H1 (cell line): Measurements from ENCODE around the gene LTF. TPM values are rescaled to one million over a fixed set of nuclear protein-coding genes. Genes with fewer than 3 reads are reported as not detected.

Experiments
- CTCF ChIA-PET: fragments of 300-600 bp; sonication (Branson Sonifier 250); formaldehyde crosslinking; loops from one replicate; lab custom pipeline; 2021; ENCODE audit not compliant: partially characterized antibody; lab: Charles Lee
- POLR2A ChIA-PET: fragments of 300-600 bp; sonication (Branson Sonifier 250); formaldehyde crosslinking; loops from one replicate; lab custom pipeline; 2021; ENCODE audit warnings: inconsistent platforms; ENCODE audit not compliant: partially characterized antibody; lab: Charles Lee
- DNase-seq, 2 experiments: peaks; one replicate each; pipeline versions ENCODE4 v3.0.0 to v3.0.0-alpha.2; 2010 to 2022; ENCODE audit warnings: low spot score in 2 of 2, low read depth in 1 of 2, mixed read lengths in 1 of 2
- FAIRE-seq: peaks from 2 replicates; lab custom pipeline; 2011; peaks lifted over from hg19 to GRCh38; lab: Jason Lieb, UNC
- H2AFZ ChIP-seq: 2 replicates; pipeline ENCODE4 v1.8.1; 2012; ENCODE audit warnings: low read length, inconsistent platforms
- H2AK5ac ChIP-seq: 2 replicates; pipeline ENCODE4 v1.6.1; 2013; ENCODE audit warnings: low read depth, low read length
- H2BK120ac ChIP-seq: replicated peaks from 2 replicates; pipeline ENCODE3; 2013; ENCODE audit warnings: low read depth, low read length, inconsistent platforms
- H2BK12ac ChIP-seq: 2 replicates; pipeline ENCODE4 v1.6.1; 2013; ENCODE audit warnings: low read depth, low read length
- H2BK15ac ChIP-seq: 2 replicates; pipeline ENCODE4 v1.6.1; 2013; ENCODE audit warnings: low read length
- H2BK20ac ChIP-seq: 2 replicates; pipeline ENCODE4 v1.6.1; 2013; ENCODE audit warnings: low read length
- H2BK5ac ChIP-seq: 2 replicates; pipeline ENCODE4 v1.6.1; 2013; ENCODE audit warnings: low read depth, low read length
- H3K14ac ChIP-seq: 2 replicates; pipeline ENCODE4 v1.6.1; 2013; ENCODE audit warnings: inconsistent platforms; ENCODE audit not compliant: insufficient read length
- H3K18ac ChIP-seq: 2 replicates; pipeline ENCODE4 v1.6.1; 2013; ENCODE audit warnings: low read length; ENCODE audit errors: extremely low read depth
- H3K23ac ChIP-seq: 2 replicates; pipeline ENCODE4 v1.6.1; 2013; ENCODE audit warnings: inconsistent platforms; ENCODE audit not compliant: insufficient read length
- H3K23me2 ChIP-seq: 2 replicates; pipeline ENCODE4 v1.6.1; 2013; ENCODE audit warnings: low read depth, low read length
- H3K27ac ChIP-seq: 2 replicates; pipeline ENCODE4 v1.6.1; 2011; ENCODE audit warnings: low read depth, low read length, inconsistent platforms
- H3K27me3 ChIP-seq, 4 experiments: replicated peaks in 1 of 4; 1 replicate in 1 of 4; 2 replicates in 3 of 4; pipeline versions ENCODE4 v1.6.1 to v1.8.1; 2011 to 2013; ENCODE audit warnings: low read length in 3 of 4, mild to moderate bottlenecking in 3 of 4, inconsistent platforms in 2 of 4, mixed read lengths in 2 of 4, moderate library complexity in 1 of 4; ENCODE audit not compliant: control insufficient read depth in 3 of 4, insufficient read depth in 3 of 4; ENCODE audit errors: extremely low read depth in 1 of 4
- H3K36me3 ChIP-seq, 4 experiments: 2 replicates each; pipeline versions ENCODE4 v1.6.1 to v1.8.1; 2011 to 2013; ENCODE audit warnings: mild to moderate bottlenecking in 4 of 4, low read length in 3 of 4, moderate library complexity in 2 of 4, control low read depth in 1 of 4, inconsistent platforms in 1 of 4; ENCODE audit not compliant: insufficient read depth in 4 of 4, control insufficient read depth in 2 of 4
- H3K4ac ChIP-seq: replicated peaks from 2 replicates; pipeline ENCODE3; 2013; ENCODE audit warnings: low read length, low read depth, mixed read lengths, inconsistent platforms; ENCODE audit not compliant: insufficient read length
- H3K4me1 ChIP-seq, 4 experiments: replicated peaks in 1 of 4; 1 replicate in 1 of 4; 2 replicates in 3 of 4; pipeline versions ENCODE4 v1.6.1 to v1.8.1; 2011 to 2013; ENCODE audit warnings: low read length in 3 of 4, inconsistent platforms in 2 of 4, mixed read lengths in 1 of 4; ENCODE audit not compliant: insufficient read depth in 4 of 4, control insufficient read depth in 3 of 4
- H3K4me2 ChIP-seq, 2 experiments: 2 replicates each; pipeline versions ENCODE4 v1.6.1 to v1.8.1; 2011 to 2013; ENCODE audit warnings: low read depth in 2 of 2, low read length in 2 of 2, control low read depth in 1 of 2, inconsistent platforms in 1 of 2, mild to moderate bottlenecking in 1 of 2; ENCODE audit not compliant: insufficient read depth in 1 of 2
- H3K4me3 ChIP-seq, 4 experiments: fragments of 200-600, 300-600 bp in 1 of 4; sonication (generic), shearing (Covaris generic), sonication (Bioruptor Twin) in 1 of 4; 2 replicates each; pipeline versions ENCODE4 v1.5.1 to v1.8.1; 2011 to 2016; ENCODE audit warnings: low read length in 4 of 4, low read depth in 3 of 4, control low read depth in 2 of 4, inconsistent platforms in 2 of 4, mild to moderate bottlenecking in 2 of 4, mixed read lengths in 1 of 4, moderate library complexity in 1 of 4; ENCODE audit not compliant: insufficient read depth in 2 of 4; ENCODE audit errors: extremely low read depth in 1 of 4
- H3K56ac ChIP-seq: replicated peaks from 2 replicates; pipeline ENCODE3; 2013; ENCODE audit warnings: low read depth, mild to moderate bottlenecking, mixed read lengths, low read length, inconsistent platforms; ENCODE audit not compliant: insufficient read length
- H3K79me1 ChIP-seq: 2 replicates; pipeline ENCODE4 v1.6.1; 2013; ENCODE audit warnings: low read depth, low read length, control low read depth
- H3K79me2 ChIP-seq, 2 experiments: 2 replicates each; pipeline versions ENCODE4 v1.6.1 to v1.8.1; 2012 to 2013; ENCODE audit warnings: low read length in 2 of 2, mild to moderate bottlenecking in 2 of 2, inconsistent platforms in 1 of 2; ENCODE audit not compliant: insufficient read depth in 2 of 2, control insufficient read depth in 1 of 2
- H3K9ac ChIP-seq, 4 experiments: replicated peaks in 1 of 4; 1 replicate in 1 of 4; 2 replicates in 3 of 4; pipeline versions ENCODE4 v1.6.1 to v1.8.1; 2011 to 2013; ENCODE audit warnings: low read depth in 3 of 4, low read length in 3 of 4, control low read depth in 2 of 4, mild to moderate bottlenecking in 2 of 4, moderate library complexity in 2 of 4, inconsistent platforms in 1 of 4; ENCODE audit errors: extremely low read depth in 1 of 4
- H3K9me3 ChIP-seq, 2 experiments: 2 replicates each; pipeline versions ENCODE4 v1.6.1 to v1.8.1; 2012 to 2013; ENCODE audit warnings: mild to moderate bottlenecking in 2 of 2, moderate library complexity in 2 of 2, control low read depth in 1 of 2, inconsistent platforms in 1 of 2, low read depth in 1 of 2, low read length in 1 of 2, mixed read lengths in 1 of 2; ENCODE audit not compliant: insufficient read depth in 2 of 2
- H4K20me1 ChIP-seq, 2 experiments: replicated peaks in 1 of 2; 2 replicates each; pipeline versions ENCODE3 to v1.8.1; 2011 to 2013; ENCODE audit warnings: inconsistent platforms in 2 of 2, low read length in 2 of 2, mild to moderate bottlenecking in 1 of 2; ENCODE audit not compliant: insufficient read depth in 2 of 2, control insufficient read depth in 1 of 2
- H4K5ac ChIP-seq: 2 replicates; pipeline ENCODE4 v1.6.1; 2013; ENCODE audit warnings: low read length, low read depth, mixed read lengths, inconsistent platforms; ENCODE audit not compliant: insufficient read length
- H4K8ac ChIP-seq: 2 replicates; pipeline ENCODE4 v1.8.0; 2013; ENCODE audit warnings: mild to moderate bottlenecking, moderate library complexity, low read length, inconsistent platforms; ENCODE audit not compliant: insufficient read depth; ENCODE audit errors: extremely low read depth
- H4K91ac ChIP-seq: replicated peaks from 2 replicates; pipeline ENCODE3; 2013; ENCODE audit warnings: low read length, mixed read lengths, inconsistent platforms; ENCODE audit not compliant: insufficient read length
- ASH2L ChIP-seq: fragments of 200-600, 300-600 bp; sonication (generic); IDR thresholded peaks from one replicate; pipeline ENCODE4 v1.7.1; 2017; ENCODE audit warnings: low read length
- BRCA1 ChIP-seq: IDR thresholded peaks from 2 replicates; pipeline ENCODE4 v1.6.1; 2012; ENCODE audit warnings: low read depth, low read length, improper control_type of control experiment
- CTBP2 ChIP-seq: IDR thresholded peaks from 2 replicates; pipeline ENCODE4 v1.7.0; 2011; ENCODE audit warnings: borderline replicate concordance, mild to moderate bottlenecking, moderate library complexity, mixed read lengths, low read length; ENCODE audit not compliant: insufficient read depth, insufficient read length
- EZH2 ChIP-seq: fragments of 200-600 bp; sonication (generic); IDR thresholded peaks from 2 replicates; pipeline ENCODE4 v1.7.1; 2012; ENCODE audit warnings: low read depth, mild to moderate bottlenecking, moderate library complexity, low read length, inconsistent platforms; ENCODE audit not compliant: severe bottlenecking
- JUND ChIP-seq: IDR thresholded peaks from 2 replicates; pipeline ENCODE4 v1.6.1; 2011; ENCODE audit warnings: mild to moderate bottlenecking, improper control_type of control experiment, low read length
- KDM4A ChIP-seq: IDR thresholded peaks from one replicate; pipeline ENCODE4 v1.7.1; 2012; ENCODE audit warnings: low read depth, mild to moderate bottlenecking, moderate library complexity, low read length, inconsistent platforms; ENCODE audit not compliant: severe bottlenecking
- POLR2A ChIP-seq, 2 experiments: IDR thresholded peaks; 1 replicate in 1 of 2; 2 replicates in 1 of 2; pipeline ENCODE4 v1.6.1; 2011; ENCODE audit warnings: low read depth in 2 of 2, low read length in 2 of 2, mild to moderate bottlenecking in 2 of 2; ENCODE audit errors: control extremely low read depth in 1 of 2
- SRF ChIP-seq: IDR thresholded peaks from 2 replicates; pipeline ENCODE4 v1.6.1; 2011; ENCODE audit warnings: mild to moderate bottlenecking, low read depth, low read length, moderate library complexity
- TAF1 ChIP-seq: IDR thresholded peaks from 2 replicates; pipeline ENCODE4 v1.6.1; 2011; ENCODE audit warnings: mild to moderate bottlenecking, low read depth, low read length
- TBP ChIP-seq: IDR thresholded peaks from 2 replicates; pipeline ENCODE4 v1.6.1; 2011; ENCODE audit warnings: low read depth, low read length, improper control_type of control experiment
- TCF12 ChIP-seq: IDR thresholded peaks from 2 replicates; pipeline ENCODE4 v1.6.1; 2011; ENCODE audit warnings: low read depth, mild to moderate bottlenecking, low read length
- WGBS, 2 experiments: shearing (Covaris generic) in 1 of 2; methylation state at CpG; one replicate each; pipeline versions ENCODE4 v1.1.6 to v1.1.7; 2013 to 2015; ENCODE audit warnings: low lambda C conversion rate in 2 of 2, mixed read lengths in 2 of 2, inconsistent platforms in 1 of 2, low coverage in 1 of 2, missing lambda C conversion rate in 1 of 2; ENCODE audit not compliant: insufficient replicate concordance in 2 of 2, insufficient coverage in 1 of 2, insufficient read length in 1 of 2; ENCODE audit errors: extremely low coverage in 1 of 2, missing lambda C conversion rate in 1 of 2; 5-methylcytosine and 5-hydroxymethylcytosine counted together
- polyA plus RNA-seq, 7 experiments: library from polyadenylated mRNA; depleted of rRNA in 3 of 7; stranded (reverse) in 5 of 7; unstranded in 2 of 7; fragments of >200 nt in 5 of 7; fragments of 200-250 nt in 2 of 7; gene quantifications; 1 replicate in 5 of 7; 2 replicates in 1 of 7; 4 replicates in 1 of 7; pipeline versions ENCODE4 v1.2.1 to v1.2.3, GENCODE V29; 2011 to 2013; ENCODE audit warnings: missing spikeins in 2 of 7, mixed read lengths in 2 of 7
- total RNA-seq: library from RNA; stranded (reverse); fragmentation: NEBNext Ultra II Directional; extraction: Animal tissue kit (Norgen Biotek cat#: 25700); gene quantifications from 2 replicates; pipeline ENCODE4 v1.2.1, GENCODE V29; 2021
- TF ChIP-seq, protein P1 (sequence below): IDR thresholded peaks from 2 replicates; pipeline ENCODE4 v1.6.1; 2011; ENCODE audit warnings: low read depth, mild to moderate bottlenecking, low read length; ENCODE audit not compliant: insufficient read depth

The LTF gene
- total and polyA plus RNA-seq, 2 of the 8 experiments (the other 6 are each of a cell fraction or from before 2014, with no cell fraction given) = 0.23 to 0.99 TPM

DNA sequence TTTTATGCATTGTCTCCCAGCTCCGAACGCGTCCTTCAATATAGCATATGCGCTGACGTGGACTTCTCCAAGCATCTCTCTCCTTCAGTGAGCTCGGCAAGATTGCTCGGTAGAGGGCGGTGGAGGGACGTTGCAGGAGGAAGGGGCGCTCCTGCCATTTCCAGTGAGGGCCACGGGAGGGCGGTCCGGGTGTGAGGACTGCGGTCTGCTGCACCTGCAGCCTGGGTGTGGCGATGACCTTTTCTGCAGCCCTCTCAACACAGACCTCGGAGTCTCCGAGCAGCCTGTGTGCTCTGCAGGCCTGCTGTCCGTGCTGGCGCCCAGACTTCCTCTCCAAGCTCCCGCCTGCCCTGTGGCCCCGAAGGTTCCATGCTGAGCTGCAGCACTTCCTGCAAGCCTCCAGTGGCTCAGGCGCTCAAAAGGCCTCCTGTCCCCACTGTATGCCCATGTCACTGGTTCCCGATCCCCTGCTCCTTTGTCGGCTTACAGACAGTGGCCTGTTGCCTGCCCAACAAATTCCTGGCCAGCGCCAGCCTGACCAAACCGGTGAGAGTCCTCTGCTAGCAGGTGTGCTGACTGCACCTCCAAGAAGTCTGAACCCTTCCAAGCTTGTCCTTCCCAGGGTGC lies 24.1 kb upstream of the LTF start:
- Histone ChIP-seq H2BK12ac (peak overlapping the region; percentile 61; the same call in 1 of the 2 replicates), H3K9me3 (peaks cover 0 to 5% of the 10 kb centered on the region in 2 experiments; a peak in 2 of 4 replicates), H3K56ac (no peak overlapping the region), H2BK5ac (peak overlapping the region; percentile 55; the same call in 1 of the 2 replicates), H2BK20ac (peak overlapping the region; percentile 4; the same call in 1 of the 2 replicates), H3K36me3 (no peaks in the 10 kb centered on the region), H3K23ac (no peak overlapping the region), H3K27me3 (no peaks in the 10 kb centered on the region; a peak in 2 of 7 replicates), H2BK120ac (no peak overlapping the region), H4K20me1 (no peaks in the 10 kb centered on the region), H3K23me2 (no peaks in the 10 kb centered on the region), H3K79me1 (no peaks in the 10 kb centered on the region), H3K27ac (no peak overlapping the region), H4K91ac (peak overlapping the region; percentile 20), H3K18ac (peak overlapping the region; percentile 52), H4K8ac (peak overlapping the region; percentile 76; the same call in 1 of the 2 replicates), H3K4ac (no peak overlapping the region), H3K79me2 (no peaks in the 10 kb centered on the region), H3K4me1 (peaks cover 4 to 8% (median 6%) of the 10 kb centered on the region in 4 experiments; a peak in 6 of 7 replicates), H3K14ac (no peak overlapping the region), H2AFZ (no peak overlapping the region; the same call in 1 of the 2 replicates), H3K9ac (no peak overlapping the region; a peak in 1 of 7 replicates), H3K4me3 (no peak overlapping the region), H4K5ac (peak overlapping the region; percentile 18), H2AK5ac (no peak overlapping the region), H3K4me2 (peak overlapping the region in 1 of 2 experiments; percentile 35; a peak in 2 of 4 replicates), H2BK15ac (peak overlapping the region; percentile 6)
- WGBS, 2 experiments = 24% methylated on average over 26 of the region's 26 CpGs; no CpG with 5 or more reads in 1 of the 2 experiments
- FAIRE-seq (peak; percentile 97), DNase-seq (peak; percentile 92 to 98)
- ChIA-PET POLR2A (interaction anchor here (0.9 to 4.0 kb wide), 14 partner anchors 10 to 204 kb away, joined by 3 to 49 read pairs (median 4); partner anchors contain the start of gene ALS2CL), CTCF (interaction anchor here (0.6 to 5.7 kb wide), 77 partner anchors 9 to 1279 kb away, joined by 3 to 82 read pairs (median 6); partner anchors contain the start of genes ALS2CL, LTF, PRSS50 and RTP3)
- TF ChIP-seq EZH2 (no peak), TCF12 (peak; percentile 92; the same call in 1 of the 2 replicates), SRF (peak; percentile 50), KDM4A (no peak), TBP (peak; percentile 54; the same call in 1 of the 2 replicates), POLR2A (IDR thresholded peaks at IDR 0.05; ENCODE audit: control extremely low read depth in 1 of 2, low read depth in 2 of 2, low read length in 2 of 2) (no peak), BRCA1 (peak; percentile 41; the same call in 1 of the 2 replicates), ASH2L (no peak), TAF1 (no peak), JUND (peak; percentile 80), CTBP2 (no peak)
- TF ChIP-seq, protein P1, sequence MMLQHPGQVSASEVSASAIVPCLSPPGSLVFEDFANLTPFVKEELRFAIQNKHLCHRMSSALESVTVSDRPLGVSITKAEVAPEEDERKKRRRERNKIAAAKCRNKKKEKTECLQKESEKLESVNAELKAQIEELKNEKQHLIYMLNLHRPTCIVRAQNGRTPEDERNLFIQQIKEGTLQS = no peak
